Mesodermal cell (in vitro differentiated cells): ENCODE data around the gene GABRR2.
"Not testable (repeated sequence)": the region's sequence is repeated elsewhere in the genome, so short reads cannot be mapped to it uniquely, and the experiment has no call there.

ENCODE experiments used
- H3K27ac ChIP-seq: 2 replicates; pipeline ENCODE4 v1.7.0; 2013; ENCODE audit warnings: mild to moderate bottlenecking, low read depth, low read length, moderate library complexity; ENCODE audit not compliant: severe bottlenecking
- H3K36me3 ChIP-seq: 2 replicates; pipeline ENCODE4 v1.7.1; 2013; ENCODE audit warnings: mild to moderate bottlenecking, low read length, moderate library complexity; ENCODE audit not compliant: control insufficient read depth, insufficient read depth
- H3K4me1 ChIP-seq: one replicate; pipeline ENCODE4 v1.7.1; 2013; ENCODE audit warnings: mild to moderate bottlenecking, low read length; ENCODE audit not compliant: insufficient read depth, control insufficient read depth, poor library complexity, severe bottlenecking
- H3K4me3 ChIP-seq: 2 replicates; pipeline ENCODE4 v1.7.0; 2013; ENCODE audit warnings: low read length, control low read depth, mild to moderate bottlenecking; ENCODE audit not compliant: insufficient read depth, poor library complexity, severe bottlenecking; ENCODE audit errors: extremely low read depth
- H3K9me3 ChIP-seq: 2 replicates; pipeline ENCODE4 v1.7.1; 2013; ENCODE audit warnings: mild to moderate bottlenecking, low read length, moderate library complexity; ENCODE audit not compliant: control insufficient read depth
- WGBS, 2 experiments: methylation state at CpG; one replicate each; pipeline ENCODE4 v1.1.5; 2013; ENCODE audit warnings: missing lambda C conversion rate in 2 of 2; ENCODE audit not compliant: insufficient coverage in 2 of 2; 5-methylcytosine and 5-hydroxymethylcytosine counted together

GABRR2 gene

DNA sequence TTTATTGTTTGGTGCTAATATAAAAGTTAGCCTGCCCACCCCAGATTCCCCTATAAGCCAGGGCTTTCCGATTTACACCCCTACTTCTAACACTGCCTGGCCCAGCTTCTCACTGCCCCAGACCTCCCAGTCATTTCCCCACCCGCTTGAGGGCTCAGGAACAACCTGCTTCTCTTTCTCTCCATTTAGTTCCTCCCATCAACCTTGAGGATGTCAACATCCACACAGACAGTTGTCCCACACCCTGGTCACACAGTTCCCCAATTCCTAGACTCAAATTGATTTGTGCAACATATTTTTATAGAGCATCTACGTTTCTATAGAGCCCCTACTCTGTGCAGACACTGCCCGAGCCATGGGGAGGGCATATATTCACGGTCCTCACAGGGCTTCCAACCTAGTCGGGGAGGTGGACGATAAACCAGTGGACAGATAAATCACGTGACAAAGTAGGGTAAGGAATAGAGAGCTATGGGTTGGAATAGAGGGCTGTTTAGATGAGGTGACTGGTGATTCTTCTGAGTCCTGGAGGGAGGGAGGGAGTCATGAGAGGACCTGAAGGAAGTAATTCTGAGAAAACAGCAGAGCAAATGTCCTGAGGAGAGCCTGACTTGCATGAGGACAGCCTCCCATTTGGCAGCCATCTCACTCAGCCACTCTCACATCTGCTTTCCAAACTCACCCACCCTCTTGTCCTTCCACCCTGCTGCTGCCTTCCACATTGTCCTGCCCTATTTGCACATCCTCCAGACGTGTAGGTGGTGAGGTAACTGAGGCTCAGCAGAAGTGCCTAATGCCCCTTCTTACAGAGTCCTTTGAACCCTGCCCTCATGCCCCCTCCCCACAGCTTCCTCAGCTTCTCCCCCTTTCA is 6.3 kb downstream of the GABRR2 start:
- no peak overlapping the region for H3K27ac ChIP-seq
- peaks cover 17% of the 10 kb centered on the region for H3K4me1 ChIP-seq
- H3K36me3 ChIP-seq: no peaks in the 10 kb centered on the region
- WGBS, 2 experiments: 82 to 87% methylated on average over 8 of the region's 9 CpGs
- no peak overlapping the region for H3K4me3 ChIP-seq
- H3K9me3 ChIP-seq: no peaks in the 10 kb centered on the region

DNA sequence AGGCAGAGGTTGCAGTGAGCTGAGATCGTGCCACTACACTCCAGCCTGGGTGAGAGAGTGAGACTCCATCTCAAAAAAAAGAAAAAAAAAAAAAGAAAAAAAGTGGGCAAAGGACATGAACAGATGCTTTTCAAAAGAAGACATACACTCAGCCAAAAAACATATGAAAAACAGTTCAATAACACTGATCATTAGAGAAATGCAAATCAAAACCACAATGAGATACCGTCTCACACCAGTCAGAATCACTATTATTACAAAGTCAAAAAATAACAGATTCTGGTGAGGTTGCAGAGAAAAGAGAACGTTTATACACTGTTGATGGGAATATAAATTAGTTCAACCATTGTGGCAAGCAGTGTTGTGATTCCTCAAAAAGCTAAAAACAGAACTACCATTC is 10.6 kb downstream of the GABRR2 start:
- H3K36me3 ChIP-seq, H3K27ac ChIP-seq, H3K4me1 ChIP-seq, H3K4me3 ChIP-seq, H3K9me3 ChIP-seq: not testable (repeated sequence)
- WGBS, 2 experiments: no CpG with 5 or more reads among the region's 3 CpGs

DNA sequence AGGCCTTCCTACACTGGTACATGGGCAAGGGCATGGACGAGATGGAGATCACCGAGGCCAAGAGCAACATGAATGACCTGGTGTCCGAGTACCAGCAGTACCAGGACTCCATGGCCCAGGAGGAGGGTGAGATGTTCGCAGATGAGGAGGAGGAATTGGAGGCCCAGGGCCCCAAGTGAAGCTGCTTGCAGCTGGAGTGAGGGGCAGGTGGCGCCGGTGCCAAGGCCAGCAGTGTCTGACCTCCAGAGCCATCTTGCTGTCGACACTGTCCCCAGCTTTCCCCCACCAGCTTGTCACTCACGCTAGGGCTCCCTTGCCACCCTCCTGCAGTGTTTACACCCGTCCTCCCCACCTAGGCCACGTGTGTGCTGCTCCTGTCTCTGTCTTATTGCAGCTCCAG is 12.2 kb downstream of the GABRR2 start:
- Histone ChIP-seq H3K9me3 (no peaks in the 10 kb centered on the region), H3K4me1 (peaks cover 4% of the 10 kb centered on the region), H3K4me3 (no peak overlapping the region), H3K36me3 (no peaks in the 10 kb centered on the region), H3K27ac (no peak overlapping the region)
- WGBS, 2 experiments: 85 to 90% methylated on average over 8 to 9 of the region's 10 CpGs

DNA sequence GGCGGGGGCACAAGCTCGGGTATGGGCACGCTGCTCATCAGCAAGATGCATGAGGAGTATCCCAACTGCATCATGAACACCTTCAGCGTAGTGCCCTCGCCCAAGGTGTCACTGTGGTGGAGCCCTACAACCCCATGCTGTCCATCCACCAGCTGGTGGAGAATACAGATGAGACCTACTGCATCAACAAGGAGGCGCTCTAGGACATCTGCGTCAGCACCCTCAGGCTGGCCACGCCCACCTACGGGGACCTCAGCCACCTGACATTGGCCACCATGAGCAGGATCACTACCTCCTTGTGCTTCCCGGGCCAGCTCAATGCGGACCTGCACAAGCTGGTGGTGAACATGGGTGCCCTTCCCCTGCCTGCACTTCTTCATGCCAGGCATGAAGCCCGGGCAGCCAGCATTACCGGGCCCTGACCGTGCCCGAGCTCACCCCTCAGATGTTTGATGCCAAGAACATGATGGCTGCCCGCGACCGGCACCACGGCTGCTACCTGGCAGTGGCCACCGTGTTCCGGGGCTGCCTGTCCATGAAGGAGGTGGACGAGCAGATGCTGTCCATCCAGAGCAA is 12.8 kb downstream of the GABRR2 start:
- no peak overlapping the region for H3K27ac ChIP-seq
- H3K4me3 ChIP-seq: no peak overlapping the region
- WGBS, 2 experiments: 87 to 96% methylated on average over 13 to 19 of the region's 22 CpGs
- H3K9me3 ChIP-seq: no peaks in the 10 kb centered on the region
- H3K4me1 ChIP-seq: peaks cover 4% of the 10 kb centered on the region
- H3K36me3 ChIP-seq: no peaks in the 10 kb centered on the region

DNA sequence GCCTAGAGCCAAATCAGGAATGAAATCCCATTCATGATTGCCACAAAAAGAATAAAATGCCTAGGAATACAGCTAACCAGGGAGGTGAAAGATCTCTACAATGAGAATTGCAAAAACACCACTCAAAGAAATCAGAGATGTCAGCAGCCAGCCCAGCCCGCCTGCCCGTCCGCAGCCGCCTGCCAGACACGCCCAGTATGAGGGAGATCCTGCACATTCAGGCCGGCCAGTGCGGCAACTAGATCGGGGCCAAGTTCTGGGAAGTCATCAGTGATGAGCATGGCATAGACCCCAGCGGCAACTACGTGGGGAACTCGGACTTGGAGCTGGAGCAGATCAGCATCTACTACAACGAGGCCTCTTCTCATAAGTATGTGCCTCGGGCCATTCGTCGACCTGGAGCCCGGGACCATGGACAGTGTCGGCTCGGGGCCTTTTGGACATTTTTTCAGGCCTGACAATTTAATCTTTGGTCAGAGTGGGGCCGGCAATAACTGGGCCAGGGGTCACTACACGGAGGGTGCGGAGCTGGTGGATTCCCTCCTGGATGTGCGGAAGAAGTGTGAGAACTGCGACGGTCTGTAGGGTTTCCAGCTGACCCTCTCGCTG is 13.4 kb downstream of the GABRR2 start:
- Histone ChIP-seq H3K36me3 (no peaks in the 10 kb centered on the region), H3K4me3 (no peak overlapping the region), H3K4me1 (peaks cover 4% of the 10 kb centered on the region), H3K27ac (no peak overlapping the region), H3K9me3 (no peaks in the 10 kb centered on the region)
- WGBS, 2 experiments: 97 to 98% methylated on average over 25 of the region's 25 CpGs

DNA sequence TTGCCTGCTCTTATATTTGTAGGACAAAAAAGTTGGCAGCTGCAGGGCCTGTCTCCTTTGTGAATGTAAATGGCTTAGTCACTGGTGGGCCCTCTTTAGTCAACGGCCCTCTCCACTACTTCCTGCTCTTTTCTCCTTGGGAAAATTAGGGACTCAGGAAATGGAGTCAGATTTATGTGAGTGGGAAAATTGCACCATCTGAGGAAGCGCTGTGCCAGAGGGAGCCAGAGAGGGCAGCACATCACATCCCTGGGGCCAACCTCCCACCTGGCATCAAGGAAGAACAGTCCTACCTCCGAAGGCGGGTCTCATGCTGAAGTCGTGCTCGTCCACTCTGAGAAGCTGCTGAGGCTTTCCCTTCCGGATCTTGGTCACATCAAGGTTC is 15.6 kb downstream of the GABRR2 start:
- H3K4me1 ChIP-seq: peaks cover 4% of the 10 kb centered on the region
- 81 to 94% methylated on average over 6 of the region's 7 CpGs for WGBS, 2 experiments
- no peaks in the 10 kb centered on the region for H3K9me3 ChIP-seq
- H3K27ac ChIP-seq: peak overlapping the region; percentile 57
- no peak overlapping the region for H3K4me3 ChIP-seq
- H3K36me3 ChIP-seq: no peaks in the 10 kb centered on the region

DNA sequence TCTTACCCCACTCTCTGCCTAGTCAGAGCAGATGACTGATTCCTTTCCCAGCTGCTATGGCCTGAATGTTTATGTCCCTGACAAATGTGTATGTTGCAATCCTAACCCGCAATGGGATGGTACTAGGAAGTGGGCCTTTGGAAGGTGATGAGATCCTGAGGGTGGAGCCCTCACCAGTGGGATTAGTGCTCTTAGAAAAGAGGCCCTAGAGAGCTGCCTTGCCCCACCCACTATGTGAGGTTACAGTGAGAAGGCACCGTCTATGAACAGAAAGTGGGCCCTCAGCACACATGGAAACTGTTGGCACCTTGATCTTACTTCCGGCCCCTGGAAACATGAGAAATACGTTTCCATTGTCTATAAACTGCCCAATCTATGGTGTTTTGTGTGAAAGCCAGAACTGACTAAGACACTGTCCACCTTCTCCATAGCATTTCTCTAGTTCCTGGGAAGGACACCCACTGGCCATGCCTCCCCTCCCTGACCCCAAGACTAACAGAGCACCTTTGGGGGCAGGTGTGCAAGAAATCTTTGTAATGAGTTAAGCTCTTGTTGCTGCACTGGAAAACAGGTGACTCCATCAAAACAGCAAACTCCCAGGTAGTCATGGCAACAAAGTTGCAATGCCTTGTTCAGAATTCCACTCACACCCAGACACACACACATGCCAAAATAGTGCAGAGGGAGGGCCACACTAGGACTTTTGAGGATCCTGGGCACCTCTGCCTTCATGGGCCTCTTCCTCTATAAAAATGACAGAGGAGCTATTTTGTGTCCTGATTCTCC is 16.2 kb downstream of the GABRR2 start:
- H3K36me3 ChIP-seq: no peaks in the 10 kb centered on the region
- peaks cover 4% of the 10 kb centered on the region for H3K4me1 ChIP-seq
- peak overlapping the region; percentile 57 for H3K27ac ChIP-seq
- no peaks in the 10 kb centered on the region for H3K9me3 ChIP-seq
- 95 to 100% methylated on average over 2 to 3 of the region's 4 CpGs for WGBS, 2 experiments
- no peak overlapping the region for H3K4me3 ChIP-seq

DNA sequence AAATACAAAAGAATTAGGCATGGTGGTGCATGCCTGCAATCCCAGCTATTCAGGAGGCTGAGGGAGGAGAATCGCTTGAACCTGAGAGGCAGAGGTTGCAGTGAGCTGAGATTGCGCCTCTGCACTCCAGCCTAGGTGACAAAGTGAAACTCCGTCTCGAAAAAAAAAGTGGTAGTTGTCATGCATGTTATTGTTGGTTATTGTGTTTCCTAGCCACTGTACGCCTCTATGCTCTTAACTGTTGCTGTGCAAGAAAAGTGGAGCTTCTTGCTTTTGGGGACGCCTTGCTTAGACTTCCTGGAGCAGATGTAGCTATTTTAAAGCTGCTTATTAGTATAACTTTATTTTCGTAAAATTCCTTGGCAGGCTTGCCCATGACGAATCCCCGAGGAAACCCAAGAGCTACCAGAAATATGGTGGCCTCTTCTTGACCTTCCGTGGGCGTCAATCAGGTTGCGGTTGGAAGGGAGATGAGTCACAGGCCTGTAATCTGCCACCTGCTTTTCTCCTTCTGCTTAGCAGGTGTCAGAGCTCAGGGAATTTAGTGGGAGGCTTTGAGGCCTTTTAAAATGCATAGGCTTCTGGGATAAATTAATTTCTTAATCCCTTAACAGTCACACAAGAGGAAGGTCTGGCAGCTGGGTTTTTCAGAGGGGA is 17.3 kb downstream of the GABRR2 start:
- H3K36me3 ChIP-seq: no peaks in the 10 kb centered on the region
- no peak overlapping the region for H3K27ac ChIP-seq
- no peaks in the 10 kb centered on the region for H3K9me3 ChIP-seq
- no peak overlapping the region for H3K4me3 ChIP-seq
- peaks cover 4% of the 10 kb centered on the region for H3K4me1 ChIP-seq
- 69 to 82% methylated on average over 7 to 8 of the region's 12 CpGs for WGBS, 2 experiments

DNA sequence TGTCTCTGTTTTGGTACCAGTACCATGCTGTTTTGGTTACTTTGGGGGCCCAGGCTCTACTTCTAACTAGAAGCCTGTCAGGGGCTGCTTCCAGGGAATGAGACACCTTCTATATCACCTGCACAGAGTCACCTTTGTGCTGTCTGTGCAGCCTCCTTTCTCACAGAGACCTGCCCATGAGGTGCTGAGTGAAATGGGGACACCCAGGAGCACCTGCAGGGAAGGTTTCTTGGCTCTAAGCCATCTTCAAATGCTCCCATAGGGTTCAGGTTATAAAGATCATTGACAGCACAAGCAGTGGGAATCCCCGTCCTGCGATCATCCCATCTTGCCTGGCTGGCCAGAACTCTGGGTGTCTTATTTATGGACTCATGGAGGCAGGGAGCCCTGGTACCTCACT is 19.1 kb downstream of the GABRR2 start:
- Histone ChIP-seq H3K9me3 (no peaks in the 10 kb centered on the region), H3K36me3 (no peaks in the 10 kb centered on the region), H3K27ac (no peak overlapping the region), H3K4me3 (no peak overlapping the region), H3K4me1 (peaks cover 4% of the 10 kb centered on the region)
- WGBS, 2 experiments: 100% methylated on average over 2 of the region's 2 CpGs

DNA sequence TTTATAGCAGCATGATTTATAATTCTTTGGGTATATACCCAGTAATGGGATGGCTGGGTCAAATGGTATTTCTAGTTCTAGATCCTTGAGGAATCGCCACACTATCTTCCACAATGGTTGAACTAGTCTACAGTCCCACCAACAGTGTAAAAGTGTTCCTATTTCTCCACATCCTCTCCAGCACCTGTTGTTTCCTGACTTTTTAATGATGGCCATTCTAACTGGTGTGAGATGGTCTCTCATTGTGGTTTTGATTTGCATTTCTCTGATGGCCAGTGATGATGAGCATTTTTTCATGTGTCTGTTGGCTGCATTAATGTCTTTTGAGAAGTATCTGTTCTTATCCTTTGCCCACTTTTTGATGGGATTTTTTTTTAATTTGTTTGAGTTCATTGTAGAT is 20.0 kb downstream of the GABRR2 start:
- not testable (repeated sequence) for H3K9me3 ChIP-seq, H3K4me1 ChIP-seq, H3K4me3 ChIP-seq, H3K36me3 ChIP-seq, H3K27ac ChIP-seq
- WGBS, 2 experiments: no CpG with 5 or more reads among the region's 1 CpG
